ENCODE results near the gene IGF2BP2.

The IGF2BP2 gene

GRCh38 chr3:185714085-185714484 is 110.8 kb downstream of the IGF2BP2 start:
- DNase-seq (ENCODE audit: insufficient read length, low spot score) = no peak
- no peak for FAIRE-seq
- no peak for TF ChIP-seq POU2F2 (IDR thresholded peaks at IDR 0.05; ENCODE audit: low read depth, low read length)
- TF ChIP-seq POLR2A (IDR thresholded peaks at IDR 0.05; ENCODE audit: low read depth, low read length) = no peak

DNA sequence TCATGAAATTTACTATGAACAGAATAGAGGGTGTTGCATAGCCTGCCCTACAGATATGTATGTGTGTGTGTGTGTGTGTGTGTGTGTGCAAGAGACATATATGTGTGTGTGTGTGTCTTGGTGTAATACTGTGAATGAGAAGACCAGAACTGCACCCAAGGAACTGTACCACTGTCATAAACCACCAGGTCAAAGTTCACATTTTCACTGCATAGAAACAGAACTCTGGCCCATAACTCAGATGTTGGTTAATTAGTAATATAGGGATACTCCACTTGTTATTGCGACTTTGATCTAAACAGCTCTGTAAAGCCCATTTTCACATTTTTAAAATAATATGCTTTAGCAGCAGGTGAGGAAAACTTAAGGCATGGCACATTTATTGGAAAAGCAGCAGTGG is 111.8 kb downstream of the IGF2BP2 start:
- DNase-seq (ENCODE audit: insufficient read length, low spot score) (no peak), FAIRE-seq (no peak)
- TF ChIP-seq TAF1 (IDR thresholded peaks at IDR 0.05; ENCODE audit: low read depth, low read length) (no peak), SPI1 (IDR thresholded peaks at IDR 0.05; ENCODE audit: low read depth, low read length) (no peak), POLR2A (IDR thresholded peaks at IDR 0.05; ENCODE audit: low read depth, low read length) (no peak), POU2F2 (IDR thresholded peaks at IDR 0.05; ENCODE audit: low read depth, low read length) (no peak), POLR2AphosphoS5 (IDR thresholded peaks at IDR 0.05; ENCODE audit: low read depth, low read length) (no peak)

- no peak for TF ChIP-seq SPI1 (IDR thresholded peaks at IDR 0.05; ENCODE audit: low read depth, low read length)
- TF ChIP-seq POU2F2 (IDR thresholded peaks at IDR 0.05; ENCODE audit: low read depth, low read length) = no peak
- no peak for TF ChIP-seq TAF1 (IDR thresholded peaks at IDR 0.05; ENCODE audit: low read depth, low read length)
- no peak for TF ChIP-seq POLR2A (IDR thresholded peaks at IDR 0.05; ENCODE audit: low read depth, low read length)
- TF ChIP-seq PAX5 (IDR thresholded peaks at IDR 0.05; ENCODE audit: insufficient read depth, low read length, severe bottlenecking) = no peak
- TF ChIP-seq POLR2AphosphoS5 (IDR thresholded peaks at IDR 0.05; ENCODE audit: low read depth, low read length) = no peak
- FAIRE-seq = no peak
- no peak for DNase-seq (ENCODE audit: insufficient read length, low spot score)
These were observed 112.5 kb downstream of the IGF2BP2 start for GRCh38 chr3:185712337-185712736.

DNA sequence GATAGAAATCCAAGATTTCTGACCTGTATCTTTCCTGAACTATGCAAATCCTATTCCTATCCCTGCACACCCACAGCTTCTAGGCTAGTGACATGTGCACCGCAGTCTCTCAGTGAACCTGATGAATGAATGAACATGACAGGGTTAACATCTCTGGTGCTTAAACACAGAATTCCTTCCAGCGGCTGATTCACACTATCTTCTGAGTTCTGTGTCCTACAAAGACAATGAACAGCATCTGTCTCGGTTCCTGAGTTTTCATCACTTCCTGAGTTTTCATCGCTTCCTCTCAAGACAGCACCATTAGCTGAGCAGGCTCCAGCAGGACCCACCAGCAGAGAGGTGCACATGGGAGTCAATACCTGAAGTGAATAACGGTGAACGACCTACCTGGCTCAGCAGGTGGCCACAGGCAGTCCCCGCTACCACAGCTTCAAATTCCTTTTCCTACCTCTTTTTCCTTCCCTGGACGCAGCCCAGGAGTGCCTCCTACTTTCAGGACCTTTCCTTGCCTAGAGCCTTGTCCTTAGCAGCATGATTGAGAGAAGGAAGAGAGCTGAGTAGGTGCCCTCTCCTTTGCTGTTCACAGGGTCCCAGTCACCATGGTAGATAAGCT is 113.5 kb downstream of the IGF2BP2 start:
- no peak for FAIRE-seq
- DNase-seq (ENCODE audit: insufficient read length, low spot score) = no peak
- no peak for TF ChIP-seq POLR2A (IDR thresholded peaks at IDR 0.05; ENCODE audit: low read depth, low read length)
- no peak for TF ChIP-seq TAF1 (IDR thresholded peaks at IDR 0.05; ENCODE audit: low read depth, low read length)
- TF ChIP-seq SPI1 (IDR thresholded peaks at IDR 0.05; ENCODE audit: low read depth, low read length) = no peak
- no peak for TF ChIP-seq POU2F2 (IDR thresholded peaks at IDR 0.05; ENCODE audit: low read depth, low read length)
- TF ChIP-seq PAX5 (IDR thresholded peaks at IDR 0.05; ENCODE audit: insufficient read depth, low read length, severe bottlenecking) = no peak
- TF ChIP-seq POLR2AphosphoS5 (IDR thresholded peaks at IDR 0.05; ENCODE audit: low read depth, low read length) = no peak

DNA sequence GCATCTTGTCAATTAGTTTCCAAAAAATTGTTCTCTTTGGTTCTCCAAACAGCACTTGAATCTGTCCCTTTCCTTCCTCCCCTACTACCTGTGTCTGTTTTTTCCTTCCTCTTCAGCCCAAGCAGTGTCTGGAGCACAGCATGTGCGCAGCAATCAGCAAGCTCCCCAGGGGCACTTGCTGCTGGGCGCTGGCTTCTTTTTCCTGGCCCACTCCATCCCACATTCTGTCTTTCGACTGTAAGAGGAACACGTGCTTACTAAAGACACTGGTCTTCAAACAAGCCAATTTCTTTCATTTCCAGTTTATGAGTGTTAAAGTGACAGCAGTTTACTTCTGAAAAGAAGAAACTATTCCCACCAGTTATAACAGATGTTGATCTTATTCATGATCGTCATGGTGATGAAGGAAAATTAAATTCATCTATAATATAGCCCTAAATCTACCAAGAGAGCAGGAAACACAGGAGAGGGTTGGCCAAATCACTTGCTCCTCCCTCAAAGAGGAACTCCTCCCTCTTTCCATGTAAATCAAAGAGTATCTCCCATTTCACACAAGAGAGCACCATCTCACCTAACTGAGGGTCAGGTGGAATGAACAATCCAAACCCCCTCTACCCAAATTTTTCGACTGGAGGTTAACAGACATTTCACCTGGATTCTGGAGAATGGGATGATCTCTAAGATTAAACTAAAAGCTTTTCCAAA is 115.4 kb downstream of the IGF2BP2 start:
- no peak for FAIRE-seq
- no peak for DNase-seq (ENCODE audit: insufficient read length, low spot score)
- no peak for TF ChIP-seq POLR2A (IDR thresholded peaks at IDR 0.05; ENCODE audit: low read depth, low read length)
- no peak for TF ChIP-seq POU2F2 (IDR thresholded peaks at IDR 0.05; ENCODE audit: low read depth, low read length)
- TF ChIP-seq SPI1 (IDR thresholded peaks at IDR 0.05; ENCODE audit: low read depth, low read length) = no peak
- no peak for TF ChIP-seq POLR2AphosphoS5 (IDR thresholded peaks at IDR 0.05; ENCODE audit: low read depth, low read length)
- no peak for TF ChIP-seq TAF1 (IDR thresholded peaks at IDR 0.05; ENCODE audit: low read depth, low read length)
- no peak for TF ChIP-seq PAX5 (IDR thresholded peaks at IDR 0.05; ENCODE audit: insufficient read depth, low read length, severe bottlenecking)

GRCh38 chr3:185708392-185708791 is 116.5 kb downstream of the IGF2BP2 start:
- FAIRE-seq = no peak
- DNase-seq (ENCODE audit: insufficient read length, low spot score) = no peak
- TF ChIP-seq TAF1 (IDR thresholded peaks at IDR 0.05; ENCODE audit: low read depth, low read length) = no peak
- no peak for TF ChIP-seq POLR2AphosphoS5 (IDR thresholded peaks at IDR 0.05; ENCODE audit: low read depth, low read length)
- no peak for TF ChIP-seq SPI1 (IDR thresholded peaks at IDR 0.05; ENCODE audit: low read depth, low read length)
- no peak for TF ChIP-seq POU2F2 (IDR thresholded peaks at IDR 0.05; ENCODE audit: low read depth, low read length)
- TF ChIP-seq PAX5 (IDR thresholded peaks at IDR 0.05; ENCODE audit: insufficient read depth, low read length, severe bottlenecking) = no peak
- TF ChIP-seq POLR2A (IDR thresholded peaks at IDR 0.05; ENCODE audit: low read depth, low read length) = no peak

DNA sequence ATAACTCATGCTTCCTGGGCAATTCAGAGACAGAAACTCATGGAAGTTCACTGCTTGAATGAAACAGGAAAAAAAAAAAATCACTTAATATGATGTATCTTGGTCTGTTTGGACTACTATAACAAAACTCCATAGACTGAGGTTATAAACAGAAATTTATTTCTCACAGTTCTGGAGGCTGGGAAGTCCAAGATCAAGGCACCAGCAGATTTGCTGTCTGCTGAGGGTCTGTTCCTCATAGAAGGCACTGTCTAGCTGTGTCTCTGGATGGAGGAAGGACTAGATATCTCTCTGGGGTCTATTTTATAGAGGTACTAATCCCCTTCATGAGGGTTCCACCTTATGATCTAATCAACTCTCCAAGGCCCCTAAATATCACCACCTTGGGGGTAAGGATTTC is 119.3 kb downstream of the IGF2BP2 start:
- DNase-seq (ENCODE audit: insufficient read length, low spot score) (no peak), FAIRE-seq (no peak)
- TF ChIP-seq POLR2AphosphoS5 (IDR thresholded peaks at IDR 0.05; ENCODE audit: low read depth, low read length) (no peak), PAX5 (IDR thresholded peaks at IDR 0.05; ENCODE audit: insufficient read depth, low read length, severe bottlenecking) (no peak), TAF1 (IDR thresholded peaks at IDR 0.05; ENCODE audit: low read depth, low read length) (no peak), SPI1 (IDR thresholded peaks at IDR 0.05; ENCODE audit: low read depth, low read length) (no peak), POLR2A (IDR thresholded peaks at IDR 0.05; ENCODE audit: low read depth, low read length) (no peak), POU2F2 (IDR thresholded peaks at IDR 0.05; ENCODE audit: low read depth, low read length) (no peak)

GRCh38 chr3:185702262-185703225 is 122.3 kb downstream of the IGF2BP2 start:
- TF ChIP-seq POLR2AphosphoS5 (IDR thresholded peaks at IDR 0.05; ENCODE audit: low read depth, low read length) (no peak), TAF1 (IDR thresholded peaks at IDR 0.05; ENCODE audit: low read depth, low read length) (no peak), PAX5 (IDR thresholded peaks at IDR 0.05; ENCODE audit: insufficient read depth, low read length, severe bottlenecking) (no peak), POU2F2 (IDR thresholded peaks at IDR 0.05; ENCODE audit: low read depth, low read length) (no peak), SPI1 (IDR thresholded peaks at IDR 0.05; ENCODE audit: low read depth, low read length) (no peak), POLR2A (IDR thresholded peaks at IDR 0.05; ENCODE audit: low read depth, low read length) (no peak)
- DNase-seq (ENCODE audit: insufficient read length, low spot score) (no peak), FAIRE-seq (no peak)

- DNase-seq (ENCODE audit: insufficient read length, low spot score) (no peak), FAIRE-seq (no peak)
- TF ChIP-seq POLR2AphosphoS5 (IDR thresholded peaks at IDR 0.05; ENCODE audit: low read depth, low read length) (no peak), TAF1 (IDR thresholded peaks at IDR 0.05; ENCODE audit: low read depth, low read length) (no peak), POU2F2 (IDR thresholded peaks at IDR 0.05; ENCODE audit: low read depth, low read length) (no peak), PAX5 (IDR thresholded peaks at IDR 0.05; ENCODE audit: insufficient read depth, low read length, severe bottlenecking) (no peak), POLR2A (IDR thresholded peaks at IDR 0.05; ENCODE audit: low read depth, low read length) (no peak), SPI1 (IDR thresholded peaks at IDR 0.05; ENCODE audit: low read depth, low read length) (no peak)
These were observed 123.1 kb downstream of the IGF2BP2 start for GRCh38 chr3:185701611-185702261.

All from GM12891 (cell line).